GM08714 (cell line): ENCODE results near the gene NUDT21.

Source experiments
- H3K4me3 ChIP-seq: fragments of 200-500 bp; sonication (Bioruptor generic); 2 replicates; pipeline ENCODE4 v1.5.1; 2014; ENCODE audit warnings: mild to moderate bottlenecking, low read length, inconsistent platforms
- ZNF274 ChIP-seq: IDR thresholded peaks from 2 replicates; pipeline ENCODE4 v1.6.1; 2012; ENCODE audit warnings: mild to moderate bottlenecking, low read depth, low read length

NUDT21 gene

DNA sequence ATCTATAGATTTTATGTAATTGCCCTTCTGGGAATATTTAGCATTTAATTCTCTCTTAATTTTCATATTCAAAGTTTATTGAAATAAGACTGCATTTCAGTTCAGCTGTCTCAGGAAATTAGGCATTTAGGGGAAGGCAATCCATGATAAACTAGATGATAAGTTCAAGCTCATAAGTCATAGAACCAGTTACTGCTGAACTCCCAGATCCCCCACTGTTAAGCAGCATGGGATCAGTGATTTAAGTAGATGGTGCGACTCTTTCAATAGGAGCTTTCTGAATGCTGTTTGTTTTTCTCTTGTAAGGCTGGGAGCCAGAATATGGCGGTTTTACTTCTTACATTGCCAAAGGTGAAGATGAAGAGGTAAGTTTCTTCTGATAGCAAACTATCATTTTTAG, 24.1 kb upstream of the NUDT21 start:
- TF ChIP-seq ZNF274 = no peak
- no peak overlapping the region for H3K4me3 ChIP-seq

DNA sequence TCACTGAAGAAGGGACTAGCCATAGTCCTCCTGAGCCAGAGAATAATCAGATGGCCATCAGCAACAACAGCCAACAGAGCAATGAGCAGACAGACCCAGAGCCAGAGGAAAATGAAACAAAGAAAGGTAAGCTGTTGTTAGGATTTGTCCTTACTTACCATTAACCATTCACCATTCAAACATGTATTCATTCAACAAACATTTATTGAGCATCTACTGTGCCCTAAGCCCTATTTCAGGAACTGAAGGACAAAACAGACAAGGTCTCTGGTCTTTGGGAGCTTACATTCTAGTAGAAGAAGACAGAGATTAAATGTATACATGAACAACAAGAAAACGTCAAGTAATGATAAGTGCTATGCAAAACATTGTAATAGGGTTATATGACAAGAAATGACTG, 19.5 kb upstream of the NUDT21 start:
- H3K4me3 ChIP-seq = no peak overlapping the region
- TF ChIP-seq ZNF274 = no peak

DNA sequence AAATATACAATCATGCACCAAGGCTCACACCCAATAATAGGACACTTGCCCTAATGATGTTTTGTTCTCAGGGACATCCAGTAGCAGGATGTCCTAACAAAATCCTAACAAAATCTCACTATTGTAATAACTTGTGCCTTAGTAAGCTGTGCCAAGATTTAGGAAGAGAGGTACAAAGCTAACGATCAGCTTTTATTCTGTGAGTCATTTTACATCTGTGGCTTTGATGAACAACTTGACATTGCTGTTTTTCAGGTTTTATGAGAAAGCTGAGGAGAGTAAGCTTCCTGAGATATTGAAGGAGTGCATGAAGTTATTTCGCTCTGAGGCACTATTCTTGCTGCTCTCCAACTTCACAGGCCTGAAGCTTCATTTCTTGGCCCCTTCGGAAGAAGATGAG, 19.1 kb upstream of the NUDT21 start:
- H3K4me3 ChIP-seq = no peak overlapping the region
- no peak for TF ChIP-seq ZNF274

DNA sequence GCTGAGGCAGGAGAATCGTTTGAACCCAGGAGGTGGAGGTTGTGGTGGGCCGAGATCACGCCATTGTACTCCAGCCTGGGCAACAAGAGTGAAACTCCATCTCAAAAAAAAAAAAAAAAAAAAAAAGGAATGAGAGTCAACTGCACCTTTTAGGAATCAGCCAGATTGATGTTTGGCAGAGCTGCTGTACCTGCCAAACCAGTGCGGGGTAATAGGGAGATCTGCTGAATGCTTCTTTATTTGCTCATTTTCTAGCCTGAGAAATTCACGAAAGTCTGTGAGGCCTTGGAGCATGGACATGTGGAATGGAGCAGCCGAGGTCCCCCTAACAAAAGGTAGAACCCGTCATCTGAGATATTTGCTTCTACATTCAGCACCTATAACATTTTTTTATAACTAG, 18.6 kb upstream of the NUDT21 start:
- H3K4me3 ChIP-seq = no peak overlapping the region
- TF ChIP-seq ZNF274 = no peak

DNA sequence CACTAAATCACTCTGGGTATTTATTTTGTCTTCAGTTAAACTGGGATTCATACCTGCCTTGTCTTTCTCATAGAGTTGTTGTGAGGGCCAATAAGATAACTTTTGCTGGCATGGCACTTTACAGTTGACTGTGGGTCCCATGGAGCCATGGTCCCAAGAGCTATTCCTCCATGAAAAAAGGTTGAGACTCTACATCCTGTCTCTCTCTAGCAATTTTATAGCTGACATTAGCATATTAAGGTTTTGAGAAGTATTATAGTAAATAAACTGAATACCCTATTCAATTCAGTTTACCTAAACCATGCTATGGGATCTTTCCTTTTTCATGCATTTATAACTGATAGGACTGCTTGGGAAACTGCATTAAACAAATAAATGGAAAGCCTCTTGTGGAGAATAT, 17.7 kb upstream of the NUDT21 start:
- H3K4me3 ChIP-seq = no peak overlapping the region
- no peak for TF ChIP-seq ZNF274

DNA sequence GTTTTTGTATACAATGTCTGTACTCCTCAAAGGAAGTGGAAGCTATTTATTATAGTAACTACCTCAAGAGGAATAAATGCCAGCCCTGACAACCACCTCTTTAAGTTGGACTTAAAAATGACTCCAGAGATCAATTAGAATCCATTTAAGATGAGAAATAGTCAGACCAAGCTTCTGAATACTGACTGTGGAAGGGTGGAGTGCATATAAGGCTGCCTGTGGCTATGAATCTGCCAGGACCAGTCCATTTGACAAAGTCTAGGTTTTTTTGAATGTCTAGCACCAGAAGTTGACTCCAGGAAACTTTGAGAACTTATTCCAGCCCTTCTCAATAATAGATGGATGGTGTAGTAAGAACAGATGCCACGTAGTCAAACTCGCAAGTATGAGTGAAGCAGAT, 15.2 kb upstream of the NUDT21 start:
- no peak overlapping the region for H3K4me3 ChIP-seq
- no peak for TF ChIP-seq ZNF274

DNA sequence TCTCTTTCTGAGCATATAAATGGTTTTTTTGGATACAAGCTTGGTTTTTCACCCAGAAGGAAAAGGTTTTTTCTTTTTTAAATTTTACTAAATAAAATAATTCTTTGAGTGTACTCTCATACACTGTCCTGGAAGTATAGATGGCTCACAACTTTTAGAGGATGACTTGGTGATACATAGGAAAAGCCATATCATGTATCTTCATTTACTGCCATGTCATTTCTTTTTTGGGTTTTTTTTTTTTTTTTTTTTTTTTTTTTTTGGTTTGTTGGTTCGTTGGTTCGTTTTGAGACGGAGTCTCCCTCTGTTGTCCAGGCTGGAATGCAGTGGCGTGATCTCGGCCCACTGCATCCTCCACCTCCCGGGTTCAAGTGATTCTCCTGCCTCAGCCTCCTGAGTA, 12.0 kb upstream of the NUDT21 start:
- no peak for TF ChIP-seq ZNF274
- no peak overlapping the region for H3K4me3 ChIP-seq

DNA sequence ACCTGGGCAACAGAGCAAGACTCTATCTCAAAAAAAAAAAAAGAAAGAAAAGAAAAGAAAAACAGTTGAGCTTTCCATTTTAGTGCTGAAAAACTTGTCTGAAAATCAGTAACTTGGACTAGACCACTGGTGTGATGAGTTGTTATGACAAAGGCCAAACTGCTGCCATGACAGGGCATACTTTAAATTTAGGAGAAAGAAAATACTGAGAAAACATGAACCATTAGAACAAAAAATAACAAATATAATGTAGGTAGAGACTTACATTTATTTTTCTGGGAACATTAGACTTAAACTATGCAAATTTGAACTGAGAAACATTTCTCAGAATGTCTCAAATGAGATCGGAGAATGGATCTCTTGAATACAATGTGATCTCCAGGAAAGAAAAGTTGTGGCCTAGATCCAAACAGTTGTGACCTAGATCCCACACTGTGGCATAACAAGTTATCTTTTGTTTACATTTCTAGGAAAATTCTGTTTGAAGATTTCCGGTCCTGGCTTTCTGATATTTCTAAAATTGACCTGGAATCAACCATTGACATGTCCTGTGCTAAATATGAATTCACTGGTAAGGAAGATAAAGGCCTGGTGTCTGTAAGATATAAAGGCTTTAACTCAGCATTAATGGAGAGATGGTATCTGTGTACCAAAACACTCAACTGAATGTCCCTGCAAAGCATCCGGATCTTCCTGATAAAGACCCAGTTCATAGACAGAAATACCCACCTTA, 11.1 kb upstream of the NUDT21 start:
- no peak for TF ChIP-seq ZNF274

DNA sequence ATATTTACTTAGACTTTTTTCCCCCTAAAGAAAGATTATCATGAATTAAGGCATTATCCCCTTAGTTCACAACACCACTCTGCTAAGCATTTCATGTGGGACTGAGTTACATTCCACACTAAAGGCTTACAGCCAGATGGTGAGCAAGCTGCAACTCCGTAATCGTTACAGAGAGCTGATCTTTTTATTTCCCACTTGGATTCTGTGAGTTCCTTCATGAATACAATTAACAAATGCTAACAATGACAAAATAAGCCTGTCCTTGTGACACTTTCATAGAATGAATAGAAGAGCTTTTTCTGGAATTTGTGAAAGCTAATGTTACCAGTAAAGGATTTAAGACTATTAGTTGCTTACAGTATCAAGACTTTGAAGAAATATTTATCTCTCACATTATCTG, 9.0 kb upstream of the NUDT21 start:
- TF ChIP-seq ZNF274 = no peak
- no peak overlapping the region for H3K4me3 ChIP-seq

More for the DNA sequence above, 11.1 kb upstream of the NUDT21 start:
- H3K4me3 ChIP-seq = no peak overlapping the region

DNA sequence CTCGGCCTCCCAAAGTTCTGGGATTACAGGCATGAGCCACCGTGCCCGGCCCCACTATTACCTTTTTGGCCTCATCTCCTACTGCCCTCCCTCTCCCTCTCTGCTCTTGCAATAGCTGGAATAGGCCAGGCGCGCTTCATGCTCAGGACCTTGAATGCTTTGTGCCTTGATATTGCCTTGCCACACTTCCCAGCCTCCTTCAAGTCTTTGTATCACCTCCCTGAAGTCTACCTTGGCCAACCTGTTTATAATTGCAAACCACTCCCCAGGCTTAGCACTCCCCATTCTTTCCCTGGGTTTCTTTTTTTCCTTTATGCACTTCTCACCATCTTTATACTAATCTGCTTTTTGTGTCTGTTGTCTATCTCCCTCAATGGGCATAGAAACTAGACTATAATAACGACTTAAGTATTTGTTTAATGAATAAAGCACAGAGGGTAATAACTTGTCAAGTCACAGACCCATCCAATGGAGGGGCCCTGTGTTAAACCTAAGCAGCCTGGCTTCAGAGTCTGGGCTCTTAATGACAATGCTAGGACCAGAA, 6.9 kb upstream of the NUDT21 start:
- no peak overlapping the region for H3K4me3 ChIP-seq
- TF ChIP-seq ZNF274 = no peak

DNA sequence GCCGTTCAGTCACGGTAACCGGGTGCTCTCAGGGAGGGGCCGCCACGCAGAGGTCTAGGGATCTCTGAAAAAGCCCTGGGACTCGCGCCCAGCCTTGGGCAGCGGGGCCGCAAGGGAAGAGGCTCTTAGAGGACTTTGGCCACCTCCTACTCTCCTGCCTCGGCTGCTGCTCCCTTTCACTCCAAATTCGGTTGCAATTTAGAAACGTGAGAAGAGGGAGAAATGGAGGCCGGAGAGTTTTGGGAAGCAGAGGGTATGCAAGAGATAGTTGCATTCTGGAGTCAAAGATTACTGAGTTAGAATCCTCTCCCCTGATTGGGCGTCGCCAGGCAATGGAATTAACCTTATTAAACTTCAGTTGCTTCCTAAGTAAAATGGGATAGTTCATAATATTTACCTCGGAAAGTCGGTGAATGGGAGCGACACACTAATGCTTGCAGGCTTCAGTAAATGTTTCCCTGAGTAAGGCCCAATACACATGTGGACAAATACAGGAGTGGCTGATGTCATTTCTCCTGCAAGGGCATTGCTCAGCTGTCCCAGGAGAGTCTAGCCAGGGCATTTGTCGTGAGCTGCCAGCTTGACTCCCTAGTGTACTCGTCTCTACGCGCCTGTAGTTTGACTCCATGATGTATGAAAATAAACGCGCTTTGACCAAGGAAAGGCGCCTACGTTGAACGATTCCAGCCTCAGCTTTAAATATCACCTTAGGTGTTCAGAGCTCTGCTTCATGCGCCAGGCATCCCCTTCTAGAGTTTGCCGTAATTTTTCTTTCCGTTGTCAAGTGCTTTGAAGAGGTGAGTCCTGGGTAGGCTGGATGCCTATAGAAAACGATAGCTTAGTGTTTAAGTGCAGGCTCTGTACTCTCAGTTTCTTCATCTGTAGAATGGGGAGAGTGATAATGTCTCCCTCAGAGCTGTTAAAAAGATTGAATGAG, 889 bp upstream of the NUDT21 start:
- TF ChIP-seq ZNF274 = no peak
- H3K4me3 ChIP-seq = peak overlapping the region; percentile 78

DNA sequence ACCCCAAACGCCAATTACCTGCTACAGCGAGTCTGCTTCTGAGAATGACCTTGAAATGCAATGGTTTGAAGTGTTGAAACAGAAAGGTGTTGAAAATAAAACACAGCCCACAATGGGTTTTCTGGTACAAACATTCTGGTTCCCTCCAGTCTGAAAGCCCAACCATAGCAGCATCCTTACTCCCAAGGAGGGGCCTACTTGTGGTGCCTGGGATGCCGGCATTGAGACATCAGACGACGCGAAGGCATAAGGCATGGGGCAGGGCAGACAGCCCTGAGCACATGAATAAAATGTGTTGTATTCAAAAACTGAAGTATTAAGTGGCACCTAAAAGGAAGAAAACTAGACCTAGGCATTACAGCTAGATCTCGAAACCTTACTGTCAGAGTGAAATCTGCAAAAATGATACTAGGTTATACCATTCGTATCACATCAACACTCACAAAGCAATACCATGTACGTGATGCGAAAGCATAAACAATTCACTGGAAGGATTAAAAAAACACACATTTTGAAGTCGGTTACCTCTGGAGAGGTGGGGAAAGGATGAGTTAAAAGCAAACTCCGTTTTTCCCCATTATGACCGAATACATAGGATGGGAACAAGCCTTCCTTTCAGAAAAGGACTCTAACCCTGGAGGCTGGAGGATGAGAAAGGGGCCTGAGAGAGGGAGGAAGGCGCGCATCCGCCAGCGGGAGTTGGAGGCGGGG, 702 bp downstream of the NUDT21 start:
- H3K4me3 ChIP-seq = peak overlapping the region; percentile 79
- TF ChIP-seq ZNF274 = no peak

DNA sequence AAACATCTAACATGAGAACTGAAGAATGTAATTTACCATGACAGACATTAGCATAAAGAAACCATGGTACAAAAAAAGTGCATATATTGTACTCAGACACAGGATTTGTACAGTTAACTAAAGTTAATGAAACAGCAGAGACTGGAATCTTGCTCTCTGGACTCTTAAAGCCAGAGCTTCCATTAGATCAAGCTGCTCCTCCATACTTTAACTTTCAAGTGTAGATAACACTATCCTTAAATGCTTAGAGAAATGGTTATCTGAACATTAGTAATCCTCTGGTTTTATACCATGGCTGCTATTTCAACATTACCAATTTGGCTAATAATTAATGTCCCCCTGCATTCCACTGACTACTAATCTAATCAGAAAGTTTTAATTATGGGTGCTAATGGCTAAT, 3.1 kb downstream of the NUDT21 start:
- H3K4me3 ChIP-seq = no peak overlapping the region
- no peak for TF ChIP-seq ZNF274

DNA sequence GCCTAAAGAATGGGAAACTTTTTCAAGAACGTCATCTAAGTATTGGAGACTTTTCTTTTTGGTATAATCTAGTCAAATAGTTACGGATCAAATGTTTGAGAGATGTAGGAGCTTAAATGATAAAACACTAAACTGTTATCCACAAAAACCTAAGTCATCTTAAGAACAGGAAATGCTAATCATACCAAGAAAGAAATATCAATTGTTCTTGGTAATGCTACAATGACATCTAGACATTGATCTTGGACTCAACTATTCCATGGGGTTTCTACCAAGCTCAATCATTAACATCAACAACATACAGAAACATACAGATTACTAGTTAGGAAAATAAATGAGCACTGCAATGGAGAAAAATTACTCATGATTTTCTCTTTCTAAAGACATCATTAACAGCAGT, 3.8 kb downstream of the NUDT21 start:
- TF ChIP-seq ZNF274 = no peak
- H3K4me3 ChIP-seq = no peak overlapping the region
